ENCODE measurements around the gene KLHL11.
A peak's percentile ranks its signal among the peaks of the same experiment; 100 is the strongest.

KLHL11 gene

GRCh38 chr17:41864836-41865595 is at the start of gene KLHL11:
Gene KLHL11, minus strand, starts transcription at chr17:41865423. Its CDS starts 53 bp downstream, at chr17:41865370.
- peak; percentile 82 for DNase-seq (ENCODE audit: low read depth)

GRCh38 chr17:41915020-41915419 is 49.8 kb upstream of the KLHL11 start:
- no peak for DNase-seq (ENCODE audit: low read depth)

GRCh38 chr17:41914358-41914766 is 49.1 kb upstream of the KLHL11 start:
- no peak for DNase-seq (ENCODE audit: low read depth)

GRCh38 chr17:41913798-41914197 is 48.6 kb upstream of the KLHL11 start:
- no peak for DNase-seq (ENCODE audit: low read depth)

GRCh38 chr17:41912925-41913324 is 47.7 kb upstream of the KLHL11 start:
- DNase-seq (ENCODE audit: low read depth) = no peak

- DNase-seq (ENCODE audit: low read depth) = no peak
Measured at GRCh38 chr17:41910701-41911391, 45.6 kb upstream of the KLHL11 start.

GRCh38 chr17:41909088-41909487 is 43.9 kb upstream of the KLHL11 start:
- DNase-seq (ENCODE audit: low read depth) = no peak

GRCh38 chr17:41907633-41908539 is 42.7 kb upstream of the KLHL11 start:
- DNase-seq (ENCODE audit: low read depth) = no peak

GRCh38 chr17:41907185-41907556 is 41.9 kb upstream of the KLHL11 start:
- no peak for DNase-seq (ENCODE audit: low read depth)

GRCh38 chr17:41906465-41907184 is 41.4 kb upstream of the KLHL11 start:
- no peak for DNase-seq (ENCODE audit: low read depth)

GRCh38 chr17:41905172-41905571 is 39.9 kb upstream of the KLHL11 start:
- no peak for DNase-seq (ENCODE audit: low read depth)

- DNase-seq (ENCODE audit: low read depth) = no peak
Measured at GRCh38 chr17:41904242-41904841, 39.1 kb upstream of the KLHL11 start.

- no peak for DNase-seq (ENCODE audit: low read depth)
Measured at GRCh38 chr17:41901646-41902045, 36.4 kb upstream of the KLHL11 start.

GRCh38 chr17:41896726-41897125 is 31.5 kb upstream of the KLHL11 start:
- no peak for DNase-seq (ENCODE audit: low read depth)

GRCh38 chr17:41895617-41896016 is 30.4 kb upstream of the KLHL11 start:
- no peak for DNase-seq (ENCODE audit: low read depth)

GRCh38 chr17:41894791-41895331 is 29.6 kb upstream of the KLHL11 start:
- DNase-seq (ENCODE audit: low read depth) = no peak

GRCh38 chr17:41893384-41893783 is 28.2 kb upstream of the KLHL11 start:
- DNase-seq (ENCODE audit: low read depth) = no peak

GRCh38 chr17:41892021-41892376 is 26.8 kb upstream of the KLHL11 start:
- no peak for DNase-seq (ENCODE audit: low read depth)

- no peak for DNase-seq (ENCODE audit: low read depth)
Measured at GRCh38 chr17:41891135-41892020, 26.2 kb upstream of the KLHL11 start.

GRCh38 chr17:41888332-41888965 is 23.2 kb upstream of the KLHL11 start:
- DNase-seq (ENCODE audit: low read depth) = no peak

Measured in activated gamma-delta T cell treated with anti-CD3 and anti-CD28 coated beads, Interleukin-2, amount 50 U/mL, for 16 hours (primary cell).